ENCODE data around the gene TPO. TPM values are rescaled to one million over a fixed set of nuclear protein-coding genes. Genes with fewer than 3 reads are reported as not detected.

TPO gene
- polyA plus RNA-seq, 3 donors = not detected

GRCh38 chr2:1501991-1502390 is 88.7 kb downstream of the TPO start:
- H3K79me2 ChIP-seq (ENCODE audit: insufficient read depth, low read length) = no peaks in the 10 kb centered on the region
- H3K4me3 ChIP-seq (replicated peaks in 1 of 3; ENCODE audit: low read depth in 2 of 3, low read length in 3 of 3) = no peak overlapping the region
- no peak overlapping the region for H3K27ac Mint-ChIP-seq
- intact Hi-C loops (cut with micrococcal nuclease) = no loop called here
- peaks cover 0 to 5% (median 3%) of the 10 kb centered on the region in 3 donors for H3K27me3 Mint-ChIP-seq (ENCODE audit: low read depth in 3 of 3)
- H2AFZ ChIP-seq (ENCODE audit: insufficient read depth, low read depth, low read length, poor library complexity, severe bottlenecking) = no peak overlapping the region
- no peak for DNase-seq
- WGBS (ENCODE audit: insufficient coverage) = 95% methylated on average over 3 of the region's 6 CpGs
- no peaks in the 10 kb centered on the region for H3K27me3 ChIP-seq (ENCODE audit: control insufficient read depth in 2 of 2, insufficient read depth in 2 of 2, low read length in 2 of 2)
- H3K4me2 ChIP-seq (replicated peaks; ENCODE audit: extremely low read depth, low read length, poor library complexity, severe bottlenecking) = no peak overlapping the region
- no peaks in the 10 kb centered on the region for H3K4me1 Mint-ChIP-seq
- no peaks in the 10 kb centered on the region for H4K20me1 ChIP-seq (ENCODE audit: insufficient read depth, low read length)
- no peaks in the 10 kb centered on the region for H3K9me3 ChIP-seq (replicated peaks in 1 of 2; ENCODE audit: control insufficient read depth in 1 of 2, insufficient read depth in 1 of 2, low read length in 2 of 2)
- no peak overlapping the region for H3K9ac ChIP-seq (ENCODE audit: insufficient read depth, low read length, poor library complexity, severe bottlenecking)
- H3K4me3 Mint-ChIP-seq = no peak overlapping the region
- H3K4me1 ChIP-seq (ENCODE audit: control insufficient read depth in 1 of 2, insufficient read depth in 2 of 2, low read length in 2 of 2) = no peaks in the 10 kb centered on the region
- no peaks in the 10 kb centered on the region for H3K36me3 Mint-ChIP-seq
- no peak overlapping the region for H3K27ac ChIP-seq (ENCODE audit: low read depth in 1 of 2, low read length in 2 of 2)
- H3K9me3 Mint-ChIP-seq = peaks cover 0 to 3% (median 0%) of the 10 kb centered on the region in 7 donors
- no peak for TF ChIP-seq CTCF (IDR thresholded peaks at IDR 0.05)
- no peaks in the 10 kb centered on the region for H3K36me3 ChIP-seq (replicated peaks in 1 of 2; ENCODE audit: control insufficient read depth in 1 of 2, insufficient read depth in 2 of 2, low read length in 2 of 2)

GRCh38 chr2:1502891-1503304 is 89.6 kb downstream of the TPO start:
- H3K27ac Mint-ChIP-seq = no peak overlapping the region
- peaks cover 0 to 5% (median 3%) of the 10 kb centered on the region in 3 donors for H3K27me3 Mint-ChIP-seq (ENCODE audit: low read depth in 3 of 3)
- DNase-seq = no peak
- no peaks in the 10 kb centered on the region for H3K4me1 Mint-ChIP-seq
- H3K9me3 ChIP-seq (replicated peaks in 1 of 2; ENCODE audit: control insufficient read depth in 1 of 2, insufficient read depth in 1 of 2, low read length in 2 of 2) = no peaks in the 10 kb centered on the region
- intact Hi-C loops (cut with micrococcal nuclease) = no loop called here
- no peaks in the 10 kb centered on the region for H3K4me1 ChIP-seq (ENCODE audit: control insufficient read depth in 1 of 2, insufficient read depth in 2 of 2, low read length in 2 of 2)
- no peaks in the 10 kb centered on the region for H3K36me3 Mint-ChIP-seq
- H3K27me3 ChIP-seq (ENCODE audit: control insufficient read depth in 2 of 2, insufficient read depth in 2 of 2, low read length in 2 of 2) = no peaks in the 10 kb centered on the region
- H3K4me3 ChIP-seq (replicated peaks in 1 of 3; ENCODE audit: low read depth in 2 of 3, low read length in 3 of 3) = no peak overlapping the region
- H4K20me1 ChIP-seq (ENCODE audit: insufficient read depth, low read length) = no peaks in the 10 kb centered on the region
- no peaks in the 10 kb centered on the region for H3K79me2 ChIP-seq (ENCODE audit: insufficient read depth, low read length)
- no peak overlapping the region for H3K27ac ChIP-seq (ENCODE audit: low read depth in 1 of 2, low read length in 2 of 2)
- no peaks in the 10 kb centered on the region for H3K36me3 ChIP-seq (replicated peaks in 1 of 2; ENCODE audit: control insufficient read depth in 1 of 2, insufficient read depth in 2 of 2, low read length in 2 of 2)
- H2AFZ ChIP-seq (ENCODE audit: insufficient read depth, low read depth, low read length, poor library complexity, severe bottlenecking) = no peak overlapping the region
- H3K9ac ChIP-seq (ENCODE audit: insufficient read depth, low read length, poor library complexity, severe bottlenecking) = no peak overlapping the region
- H3K4me3 Mint-ChIP-seq = no peak overlapping the region
- H3K9me3 Mint-ChIP-seq = peaks cover 0 to 4% (median 0%) of the 10 kb centered on the region in 7 donors
- 92% methylated on average over 15 of the region's 15 CpGs for WGBS (ENCODE audit: insufficient coverage)
- TF ChIP-seq CTCF (IDR thresholded peaks at IDR 0.05) = no peak
- no peak overlapping the region for H3K4me2 ChIP-seq (replicated peaks; ENCODE audit: extremely low read depth, low read length, poor library complexity, severe bottlenecking)

Measured in CD14-positive monocyte (primary cell).